Esophagus squamous epithelium (tissue), 5 donors: Measurements from ENCODE around the gene RAET1L. TPM values are rescaled to one million over a fixed set of nuclear protein-coding genes. Genes with fewer than 3 reads are reported as not detected.
A peak's percentile ranks its signal among the peaks of the same experiment; 100 is the strongest.

Experiments used
- DNase-seq: peaks from one replicate; lab custom pipeline; 2025; lab: John Stamatoyannopoulos, UW
- H3K27ac ChIP-seq, 4 donors: fragments of 200-600 bp; sonication (generic); one replicate each; pipeline ENCODE4 v1.5.1; 2016 to 2019; ENCODE audit warnings: mild to moderate bottlenecking in 1 of 4
- H3K27me3 ChIP-seq, 4 donors: fragments of 200-600 bp; sonication (generic); 1 replicate in 3 of 4; 2 replicates in 1 of 4; pipeline versions ENCODE4 v1.5.1 to v1.6.0; 2017 to 2021; ENCODE audit warnings: antibody characterized with exemption in 1 of 4
- H3K36me3 ChIP-seq, 3 donors: fragments of 200-600 bp; sonication (generic); one replicate each; pipeline ENCODE4 v1.5.1; 2016 to 2019
- H3K4me1 ChIP-seq, 3 donors: fragments of 200-600 bp; sonication (generic); one replicate each; pipeline ENCODE4 v1.5.1; 2017 to 2019
- H3K4me3 ChIP-seq, 4 donors: fragments of 200-600 bp; sonication (generic); 1 replicate in 3 of 4; 2 replicates in 1 of 4; pipeline ENCODE4 v1.5.1; 2016 to 2019; ENCODE audit warnings: mild to moderate bottlenecking in 2 of 4, moderate library complexity in 1 of 4
- H3K9me3 ChIP-seq, 3 donors: fragments of 200-600 bp; sonication (generic); one replicate each; pipeline ENCODE4 v1.5.1; 2016 to 2019
- CTCF ChIP-seq, 6 experiments: fragments of 450-650 bp in 4 of 6; fragments of 200-600 bp in 2 of 6; sonication (generic) in 2 of 6; IDR thresholded peaks; one replicate each; pipeline ENCODE4 v1.5.1; 2016 to 2019; ENCODE audit warnings: antibody characterized with exemption in 6 of 6, mild to moderate bottlenecking in 4 of 6, moderate library complexity in 4 of 6
- POLR2A ChIP-seq, 4 donors: fragments of 450-650 bp; IDR thresholded peaks; one replicate each; pipeline ENCODE4 v1.6.1; 2017; ENCODE audit warnings: antibody characterized with exemption in 4 of 4, mild to moderate bottlenecking in 4 of 4, moderate library complexity in 3 of 4
- WGBS, 2 donors: methylation state at CpG; one replicate each; pipeline ENCODE4 v1.1.5; 2018; 5-methylcytosine and 5-hydroxymethylcytosine counted together
- intact Hi-C: fragments of 100-400 bp; cut with DNase I; formaldehyde crosslinking; loops from one replicate; pipeline ENCODE4 v1.15.0; 2022
- total RNA-seq, 4 donors: library from RNA; depleted of rRNA; stranded (reverse); fragments of >200 nt; gene quantifications; one replicate each; pipeline ENCODE4 v1.1.0, GENCODE V29; 2016
- donor health status: DM: yes; HTN: yes; CAD: no.

RAET1L gene
- total RNA-seq, 4 donors from 2014 or later, result 14.5 to 99.5 (median 62.5) TPM

GRCh38 chr6:150069706-150070105, 44.4 kb upstream of the RAET1L start:
- peaks cover 12 to 45% (median 14%) of the 10 kb centered on the region in 3 donors for H3K4me1 ChIP-seq
- no peak for TF ChIP-seq CTCF (IDR thresholded peaks at IDR 0.05)
- no peak for TF ChIP-seq POLR2A (IDR thresholded peaks at IDR 0.05)
- no peak for DNase-seq
- H3K27ac ChIP-seq, result peak overlapping the region in 2 of 4 donors; percentile 59 to 82
- intact Hi-C loops, result no loop called here
- H3K9me3 ChIP-seq, result no peaks in the 10 kb centered on the region
- peaks cover 0 to 5% (median 0%) of the 10 kb centered on the region in 4 donors for H3K27me3 ChIP-seq
- peaks cover 0 to 10% (median 0%) of the 10 kb centered on the region in 3 donors for H3K36me3 ChIP-seq
- 63 to 74% methylated on average over 8 to 10 of the region's 11 CpGs for WGBS, 2 donors
- H3K4me3 ChIP-seq, result peak overlapping the region in 3 of 4 donors; percentile 67 to 90 (median 77)

GRCh38 chr6:150068720-150069648, 43.7 kb upstream of the RAET1L start, which contains the start of gene ULBP3:
Gene ULBP3 (minus strand): TSS chr6:150069121. CDS start chr6:150069066, 55 bp downstream.
- H3K9me3 ChIP-seq, result no peaks in the 10 kb centered on the region
- peaks cover 0 to 5% (median 0%) of the 10 kb centered on the region in 4 donors for H3K27me3 ChIP-seq
- TF ChIP-seq POLR2A (IDR thresholded peaks at IDR 0.05) (peak in 2 of 4 donors; percentile 40 to 63), CTCF (IDR thresholded peaks at IDR 0.05) (peak in 5 of 6 experiments; percentile 31 to 61 (median 43))
- H3K27ac ChIP-seq, result peak within 1 kb of the TSS; percentile 57 to 84 (median 80)
- WGBS, 2 donors, result 9 to 11% methylated on average over 12 to 28 of the region's 72 CpGs
- peak within 1 kb of the TSS; percentile 34 to 90 (median 72) for H3K4me3 ChIP-seq
- intact Hi-C loops, result no loop called here
- DNase-seq, result peak; percentile 46
- peaks cover 0 to 15% (median 0%) of the 10 kb centered on the region in 3 donors for H3K36me3 ChIP-seq
- H3K4me1 ChIP-seq, result peaks cover 12 to 45% (median 14%) of the 10 kb centered on the region in 3 donors

- WGBS, 2 donors, result 14 to 40% methylated on average over 2 to 3 of the region's 4 CpGs
- H3K4me3 ChIP-seq, result peak overlapping the region; percentile 34 to 90 (median 72)
Observed at GRCh38 chr6:150068151-150068550, 42.8 kb upstream of the RAET1L start.

GRCh38 chr6:150065083-150065482, 39.8 kb upstream of the RAET1L start:
- Histone ChIP-seq H3K27me3 (no peaks in the 10 kb centered on the region), H3K4me1 (peaks cover 0 to 21% (median 6%) of the 10 kb centered on the region in 3 donors), H3K9me3 (no peaks in the 10 kb centered on the region), H3K4me3 (no peak overlapping the region), H3K36me3 (peaks cover 0 to 26% (median 0%) of the 10 kb centered on the region in 3 donors), H3K27ac (no peak overlapping the region)
- intact Hi-C loops, result no loop called here
- WGBS, 2 donors, result 86 to 100% methylated on average over 2 of the region's 2 CpGs
- TF ChIP-seq CTCF (IDR thresholded peaks at IDR 0.05), result no peak
- TF ChIP-seq POLR2A (IDR thresholded peaks at IDR 0.05), result no peak
- no peak for DNase-seq

More at GRCh38 chr6:150068151-150068550, 42.8 kb upstream of the RAET1L start:
- Histone ChIP-seq H3K36me3 (peaks cover 0 to 21% (median 0%) of the 10 kb centered on the region in 3 donors), H3K9me3 (no peaks in the 10 kb centered on the region), H3K4me1 (peaks cover 12 to 45% (median 14%) of the 10 kb centered on the region in 3 donors), H3K27me3 (peaks cover 0 to 5% (median 0%) of the 10 kb centered on the region in 4 donors), H3K27ac (peak overlapping the region in 2 of 4 donors; percentile 79 to 82)
- DNase-seq, result no peak
- TF ChIP-seq CTCF (IDR thresholded peaks at IDR 0.05), result no peak
- no peak for TF ChIP-seq POLR2A (IDR thresholded peaks at IDR 0.05)
- intact Hi-C loops, result no loop called here
